Neural progenitor cell (in vitro differentiated cells): Measurements from ENCODE around the gene TRMT10B.

Experiments
- CTCF ChIP-seq: fragments of 200-600 bp; sonication (generic); IDR thresholded peaks from 2 replicates; pipeline ENCODE4 v1.5.1; 2017; ENCODE audit warnings: antibody characterized with exemption, mild to moderate bottlenecking
- EZH2 ChIP-seq: fragments of 200-600 bp; sonication (generic); IDR thresholded peaks from 2 replicates; pipeline ENCODE4 v1.6.1; 2017; ENCODE audit warnings: antibody characterized with exemption, mild to moderate bottlenecking, moderate library complexity

- TF ChIP-seq CTCF (no peak), EZH2 (no peak)
These were observed 23.3 kb upstream of the TRMT10B start for GRCh38 chr9:37730256-37730655.
